ENCODE measurements around the gene CDK10. TPM values are rescaled to one million over a fixed set of nuclear protein-coding genes. Genes with fewer than 3 reads are reported as not detected.

The CDK10 gene
- total and polyA plus RNA-seq, 9 of the 15 experiments (the other 6 are each of a cell fraction or from before 2014, with no cell fraction given) = 2.0 to 85.1 (median 40.1) TPM

GRCh38 chr16:89700100-89700648, 13.7 kb downstream of the CDK10 start (continued):
- no peak for TF ChIP-seq CUX1 (CRISPR knock-in tag; IDR thresholded peaks at IDR 0.05)
- TF ChIP-seq, protein P1, sequence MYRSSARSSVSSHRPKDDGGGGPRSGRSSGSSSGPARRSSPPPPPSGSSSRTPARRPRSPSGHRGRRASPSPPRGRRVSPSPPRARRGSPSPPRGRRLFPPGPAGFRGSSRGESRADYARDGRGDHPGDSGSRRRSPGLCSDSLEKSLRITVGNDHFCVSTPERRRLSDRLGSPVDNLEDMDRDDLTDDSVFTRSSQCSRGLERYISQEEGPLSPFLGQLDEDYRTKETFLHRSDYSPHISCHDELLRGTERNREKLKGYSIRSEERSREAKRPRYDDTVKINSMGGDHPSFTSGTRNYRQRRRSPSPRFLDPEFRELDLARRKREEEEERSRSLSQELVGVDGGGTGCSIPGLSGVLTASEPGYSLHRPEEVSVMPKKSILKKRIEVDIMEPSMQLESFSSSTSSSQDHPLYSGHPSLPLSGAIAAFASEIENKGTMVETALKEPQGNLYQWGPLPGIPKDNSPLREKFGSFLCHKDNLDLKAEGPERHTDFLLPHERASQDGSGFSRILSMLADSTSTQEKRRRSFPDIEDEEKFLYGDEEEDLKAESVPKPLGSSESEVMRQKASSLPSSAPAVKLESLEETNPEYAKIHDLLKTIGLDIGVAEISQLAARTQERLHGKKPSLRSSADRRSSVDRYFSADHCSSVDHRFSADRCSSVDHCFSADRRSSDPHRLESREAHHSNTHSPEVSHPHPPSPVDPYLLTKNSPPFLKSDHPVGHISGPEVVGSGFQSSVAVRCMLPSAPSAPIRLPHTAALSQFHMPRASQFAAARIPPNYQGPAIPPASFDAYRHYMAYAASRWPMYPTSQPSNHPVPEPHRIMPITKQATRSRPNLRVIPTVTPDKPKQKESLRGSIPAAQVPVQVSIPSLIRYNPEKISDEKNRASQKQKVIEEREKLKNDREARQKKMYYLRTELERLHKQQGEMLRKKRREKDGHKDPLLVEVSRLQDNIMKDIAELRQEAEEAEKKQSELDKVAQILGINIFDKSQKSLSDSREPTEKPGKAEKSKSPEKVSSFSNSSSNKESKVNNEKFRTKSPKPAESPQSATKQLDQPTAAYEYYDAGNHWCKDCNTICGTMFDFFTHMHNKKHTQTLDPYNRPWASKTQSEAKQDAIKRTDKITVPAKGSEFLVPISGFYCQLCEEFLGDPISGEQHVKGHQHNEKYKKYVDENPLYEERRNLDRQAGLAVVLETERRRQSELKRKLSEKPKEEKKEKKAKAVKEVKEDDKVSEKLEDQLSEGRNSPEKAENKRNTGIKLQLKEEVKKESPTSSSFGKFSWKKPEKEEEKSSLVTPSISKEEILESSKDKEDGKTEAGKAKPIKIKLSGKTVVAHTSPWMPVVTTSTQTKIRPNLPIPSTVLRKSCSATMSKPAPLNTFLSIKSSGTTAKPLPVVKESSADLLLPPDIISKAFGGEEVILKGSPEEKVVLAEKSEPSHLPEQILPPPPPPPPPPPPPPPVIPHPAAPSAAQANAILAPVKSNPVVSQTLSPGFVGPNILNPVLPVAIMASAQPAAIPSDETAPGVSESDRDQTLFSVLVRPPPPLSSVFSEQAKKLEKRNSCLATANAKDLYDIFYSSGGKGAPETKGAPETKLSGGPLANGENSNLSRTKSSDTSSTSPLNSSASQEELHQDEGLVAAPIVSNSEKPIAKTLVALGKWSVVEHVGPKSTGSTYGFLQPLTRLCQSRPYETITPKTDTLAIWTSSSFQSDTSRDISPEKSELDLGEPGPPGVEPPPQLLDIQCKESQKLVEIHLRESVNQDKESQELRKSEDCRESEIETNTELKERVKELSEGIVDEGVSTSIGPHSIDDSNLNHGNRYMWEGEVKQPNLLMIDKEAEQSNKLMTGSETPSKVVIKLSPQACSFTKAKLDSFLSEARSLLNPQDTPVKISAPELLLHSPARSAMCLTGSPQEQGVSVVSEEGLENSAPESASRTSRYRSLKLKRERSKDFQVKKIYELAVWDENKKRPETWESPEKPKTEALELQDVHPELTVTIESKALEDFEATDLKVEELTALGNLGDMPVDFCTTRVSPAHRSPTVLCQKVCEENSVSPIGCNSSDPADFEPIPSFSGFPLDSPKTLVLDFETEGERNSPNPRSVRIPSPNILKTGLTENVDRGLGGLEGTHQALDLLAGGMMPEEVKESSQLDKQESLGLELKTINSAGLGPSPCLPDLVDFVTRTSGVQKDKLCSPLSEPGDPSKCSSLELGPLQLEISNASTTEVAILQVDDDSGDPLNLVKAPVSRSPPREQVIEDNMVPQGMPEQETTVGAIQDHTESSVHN (IDR thresholded peaks at IDR 0.05; ENCODE audit: borderline replicate concordance in 1 of 2, low read depth in 1 of 2) = no peak
- no peak for TF ChIP-seq LCOR (CRISPR knock-in tag; IDR thresholded peaks at IDR 0.05)
- no peak for TF ChIP-seq ZNF239 (CRISPR knock-in tag; IDR thresholded peaks at IDR 0.05)
- TF ChIP-seq POLR2AphosphoS2 (IDR thresholded peaks at IDR 0.05; ENCODE audit: low read length) = no peak; the same call in 1 of the 2 replicates
- TF ChIP-seq, protein P2, sequence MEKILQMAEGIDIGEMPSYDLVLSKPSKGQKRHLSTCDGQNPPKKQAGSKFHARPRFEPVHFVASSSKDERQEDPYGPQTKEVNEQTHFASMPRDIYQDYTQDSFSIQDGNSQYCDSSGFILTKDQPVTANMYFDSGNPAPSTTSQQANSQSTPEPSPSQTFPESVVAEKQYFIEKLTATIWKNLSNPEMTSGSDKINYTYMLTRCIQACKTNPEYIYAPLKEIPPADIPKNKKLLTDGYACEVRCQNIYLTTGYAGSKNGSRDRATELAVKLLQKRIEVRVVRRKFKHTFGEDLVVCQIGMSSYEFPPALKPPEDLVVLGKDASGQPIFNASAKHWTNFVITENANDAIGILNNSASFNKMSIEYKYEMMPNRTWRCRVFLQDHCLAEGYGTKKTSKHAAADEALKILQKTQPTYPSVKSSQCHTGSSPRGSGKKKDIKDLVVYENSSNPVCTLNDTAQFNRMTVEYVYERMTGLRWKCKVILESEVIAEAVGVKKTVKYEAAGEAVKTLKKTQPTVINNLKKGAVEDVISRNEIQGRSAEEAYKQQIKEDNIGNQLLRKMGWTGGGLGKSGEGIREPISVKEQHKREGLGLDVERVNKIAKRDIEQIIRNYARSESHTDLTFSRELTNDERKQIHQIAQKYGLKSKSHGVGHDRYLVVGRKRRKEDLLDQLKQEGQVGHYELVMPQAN (IDR thresholded peaks at IDR 0.05; ENCODE audit: borderline replicate concordance) = peak; percentile 74; the same call in 1 of the 2 replicates
- TF ChIP-seq, protein P3, sequence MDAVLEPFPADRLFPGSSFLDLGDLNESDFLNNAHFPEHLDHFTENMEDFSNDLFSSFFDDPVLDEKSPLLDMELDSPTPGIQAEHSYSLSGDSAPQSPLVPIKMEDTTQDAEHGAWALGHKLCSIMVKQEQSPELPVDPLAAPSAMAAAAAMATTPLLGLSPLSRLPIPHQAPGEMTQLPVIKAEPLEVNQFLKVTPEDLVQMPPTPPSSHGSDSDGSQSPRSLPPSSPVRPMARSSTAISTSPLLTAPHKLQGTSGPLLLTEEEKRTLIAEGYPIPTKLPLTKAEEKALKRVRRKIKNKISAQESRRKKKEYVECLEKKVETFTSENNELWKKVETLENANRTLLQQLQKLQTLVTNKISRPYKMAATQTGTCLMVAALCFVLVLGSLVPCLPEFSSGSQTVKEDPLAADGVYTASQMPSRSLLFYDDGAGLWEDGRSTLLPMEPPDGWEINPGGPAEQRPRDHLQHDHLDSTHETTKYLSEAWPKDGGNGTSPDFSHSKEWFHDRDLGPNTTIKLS (IDR thresholded peaks at IDR 0.05; ENCODE audit: borderline replicate concordance, low read depth) = no peak
- TF ChIP-seq ZKSCAN8 (CRISPR knock-in tag; IDR thresholded peaks at IDR 0.05) = no peak
- no peak for TF ChIP-seq HMG20A (CRISPR knock-in tag; conservative IDR thresholded peaks at IDR 0.05)
- TF ChIP-seq BMI1 (IDR thresholded peaks at IDR 0.05; ENCODE audit: low read length) = peak; percentile 98
